Suprapubic skin (tissue), 3 donors: ENCODE data around the gene BCL2L1.

Experiments used
- CTCF ChIP-seq, 2 donors: fragments of 200-600 bp in 1 of 2; fragments of 450-650 bp in 1 of 2; sonication (generic) in 1 of 2; IDR thresholded peaks; one replicate each; pipeline ENCODE4 v1.5.1; 2016 to 2019; ENCODE audit warnings: antibody characterized with exemption in 2 of 2, mild to moderate bottlenecking in 1 of 2, moderate library complexity in 1 of 2
- POLR2AphosphoS5 ChIP-seq, 3 donors: sonication (generic); formaldehyde crosslinking; IDR thresholded peaks; one replicate each; pipeline ENCODE4 v1.6.1; 2017; ENCODE audit warnings: antibody characterized with exemption in 3 of 3

- TF ChIP-seq POLR2AphosphoS5 (IDR thresholded peaks at IDR 0.05) = no peak
- no peak for TF ChIP-seq CTCF (IDR thresholded peaks at IDR 0.05)
Measured at GRCh38 chr20:31740656-31741323, 18.1 kb upstream of the BCL2L1 start.
